Liver (tissue), 9 donors: Measurements from ENCODE around the gene CPNE9. TPM values are rescaled to one million over a fixed set of nuclear protein-coding genes. Genes with fewer than 3 reads are reported as not detected.

Source experiments
- DNase-seq: peaks from one replicate; pipeline ENCODE4 v3.0.0-alpha.2; 2017; ENCODE audit warnings: low spot score
- H3K27ac ChIP-seq, 2 donors: one replicate each; pipeline ENCODE4 v1.7.0; 2013; ENCODE audit warnings: inconsistent platforms in 2 of 2, low read length in 2 of 2, control low read depth in 1 of 2, low read depth in 1 of 2, mild to moderate bottlenecking in 1 of 2
- H3K27me3 ChIP-seq, 4 donors: one replicate each; pipeline versions ENCODE4 v1.6.1 to v1.7.0; 2013; ENCODE audit warnings: low read length in 3 of 4, inconsistent platforms in 1 of 4, mild to moderate bottlenecking in 1 of 4, moderate library complexity in 1 of 4; ENCODE audit not compliant: control insufficient read depth in 4 of 4, insufficient read depth in 4 of 4
- H3K36me3 ChIP-seq, 4 donors: one replicate each; pipeline versions ENCODE4 v1.6.1 to v1.7.0; 2013; ENCODE audit warnings: low read length in 3 of 4, mild to moderate bottlenecking in 3 of 4, low read depth in 1 of 4, moderate library complexity in 1 of 4; ENCODE audit not compliant: control insufficient read depth in 4 of 4, insufficient read depth in 3 of 4
- H3K4me1 ChIP-seq, 4 donors: one replicate each; pipeline versions ENCODE4 v1.6.1 to v1.7.0; 2013; ENCODE audit warnings: low read length in 3 of 4, mild to moderate bottlenecking in 3 of 4, moderate library complexity in 1 of 4; ENCODE audit not compliant: control insufficient read depth in 4 of 4, insufficient read depth in 4 of 4
- H3K4me3 ChIP-seq, 3 donors: one replicate each; pipeline versions ENCODE4 v1.6.1 to v1.7.0; 2013; ENCODE audit warnings: low read length in 3 of 3, control low read depth in 1 of 3, low read depth in 1 of 3, mild to moderate bottlenecking in 1 of 3
- H3K9ac ChIP-seq, 2 donors: one replicate each; pipeline ENCODE4 v1.7.0; 2013; ENCODE audit warnings: low read length in 2 of 2, mild to moderate bottlenecking in 2 of 2, moderate library complexity in 2 of 2, control low read depth in 1 of 2, low read depth in 1 of 2
- H3K9me3 ChIP-seq, 4 donors: one replicate each; pipeline versions ENCODE4 v1.6.1 to v1.7.0; 2013; ENCODE audit warnings: low read length in 3 of 4; ENCODE audit not compliant: control insufficient read depth in 4 of 4
- GABPA ChIP-seq, 2 donors: IDR thresholded peaks in 1 of 2; conservative IDR thresholded peaks in 1 of 2; 2 replicates each; pipeline ENCODE4 v1.6.1; 2016; ENCODE audit warnings: antibody characterized with exemption in 2 of 2, mild to moderate bottlenecking in 1 of 2, moderate library complexity in 1 of 2
- HNF4A ChIP-seq, 2 donors: conservative IDR thresholded peaks; 2 replicates each; pipeline ENCODE4 v1.6.1; 2016; ENCODE audit warnings: antibody characterized with exemption in 2 of 2, mild to moderate bottlenecking in 2 of 2
- HNF4G ChIP-seq: IDR thresholded peaks from 2 replicates; pipeline ENCODE4 v1.6.1; 2016; ENCODE audit warnings: antibody characterized with exemption
- JUND ChIP-seq, 2 donors: IDR thresholded peaks; 2 replicates each; pipeline ENCODE4 v1.6.1; 2016; ENCODE audit warnings: antibody characterized with exemption in 2 of 2
- RAD21 ChIP-seq, 2 donors: IDR thresholded peaks; 2 replicates each; pipeline ENCODE4 v1.6.1; 2016; ENCODE audit warnings: antibody characterized with exemption in 2 of 2, mild to moderate bottlenecking in 2 of 2
- SP1 ChIP-seq: IDR thresholded peaks from 2 replicates; pipeline ENCODE4 v1.6.1; 2018; ENCODE audit warnings: antibody characterized with exemption, mild to moderate bottlenecking
- TAF1 ChIP-seq: conservative IDR thresholded peaks from 2 replicates; pipeline ENCODE4 v1.6.1; 2016; ENCODE audit warnings: antibody characterized with exemption, mild to moderate bottlenecking
- WGBS: extraction: QIAGEN DNeasy Blood & Tissue Kit; methylation state at CpG from one replicate; pipeline ENCODE4 v1.1.7; 2013; 5-methylcytosine and 5-hydroxymethylcytosine counted together
- polyA plus RNA-seq, 2 donors: library from polyadenylated mRNA; stranded (reverse) in 1 of 2; unstranded in 1 of 2; fragments of 200-250 nt in 1 of 2; fragments of >200 nt in 1 of 2; fragmentation: Nextera tagmentation in 1 of 2; extraction: Ambion mirVana in 1 of 2; gene quantifications; one replicate each; pipeline versions ENCODE4 v1.2.1 to v1.2.3, GENCODE V29; 2013 to 2015
- total RNA-seq, 2 donors: library from RNA; depleted of rRNA; stranded (reverse); fragments of >200 nt; gene quantifications; one replicate each; pipeline ENCODE4 v1.2.3, GENCODE V29; 2014
- TF ChIP-seq, protein P1 (sequence below): IDR thresholded peaks from 2 replicates; pipeline ENCODE4 v1.6.1; 2016; ENCODE audit warnings: antibody characterized with exemption
- TF ChIP-seq, protein P2 (sequence below): fragments of 150-350 bp; IDR thresholded peaks from 2 replicates; pipeline ENCODE4 v1.5.1; 2017; ENCODE audit warnings: improper control_type of control experiment, low read depth, low read length; ENCODE audit not compliant: missing input control
- TF ChIP-seq, protein P3 (sequence below): IDR thresholded peaks from 2 replicates; pipeline ENCODE4 v1.6.1; 2016; ENCODE audit warnings: antibody characterized with exemption
- donor health status: healthy.
- donor health status: healthy.
- donor health status: healthy.
- donor health status: healthy.
- donor health status: healthy.

CPNE9 gene
- total and polyA plus RNA-seq, 4 donors, result not detected

DNA sequence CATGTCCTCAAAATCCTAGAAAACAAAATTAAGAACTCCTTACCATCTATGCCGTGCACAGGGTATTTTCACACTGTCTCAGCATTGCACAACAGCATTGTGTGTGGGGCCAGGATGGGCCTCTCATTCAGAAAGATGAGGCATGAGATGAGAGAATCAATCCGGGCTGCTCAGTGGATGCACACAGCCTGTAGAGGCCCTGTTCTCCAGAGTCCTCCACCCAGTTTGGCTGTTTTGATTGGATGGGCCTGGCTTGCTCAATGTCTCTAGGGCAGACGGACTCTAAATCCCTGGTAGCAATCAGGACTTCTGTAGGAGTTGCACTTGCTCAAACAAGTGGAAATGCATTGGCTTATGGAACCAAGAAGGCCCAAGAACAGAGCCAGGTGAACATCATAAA, 20.2 kb upstream of the CPNE9 start:
- TF ChIP-seq TAF1, result no peak
- TF ChIP-seq SP1, result no peak
- TF ChIP-seq, protein P1, sequence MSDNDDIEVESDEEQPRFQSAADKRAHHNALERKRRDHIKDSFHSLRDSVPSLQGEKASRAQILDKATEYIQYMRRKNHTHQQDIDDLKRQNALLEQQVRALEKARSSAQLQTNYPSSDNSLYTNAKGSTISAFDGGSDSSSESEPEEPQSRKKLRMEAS, result no peak
- no peak for TF ChIP-seq RAD21 (IDR thresholded peaks at IDR 0.05)
- no peak for TF ChIP-seq JUND (IDR thresholded peaks at IDR 0.05)
- TF ChIP-seq HNF4A (conservative IDR thresholded peaks at IDR 0.05), result no peak
- TF ChIP-seq, protein P2, sequence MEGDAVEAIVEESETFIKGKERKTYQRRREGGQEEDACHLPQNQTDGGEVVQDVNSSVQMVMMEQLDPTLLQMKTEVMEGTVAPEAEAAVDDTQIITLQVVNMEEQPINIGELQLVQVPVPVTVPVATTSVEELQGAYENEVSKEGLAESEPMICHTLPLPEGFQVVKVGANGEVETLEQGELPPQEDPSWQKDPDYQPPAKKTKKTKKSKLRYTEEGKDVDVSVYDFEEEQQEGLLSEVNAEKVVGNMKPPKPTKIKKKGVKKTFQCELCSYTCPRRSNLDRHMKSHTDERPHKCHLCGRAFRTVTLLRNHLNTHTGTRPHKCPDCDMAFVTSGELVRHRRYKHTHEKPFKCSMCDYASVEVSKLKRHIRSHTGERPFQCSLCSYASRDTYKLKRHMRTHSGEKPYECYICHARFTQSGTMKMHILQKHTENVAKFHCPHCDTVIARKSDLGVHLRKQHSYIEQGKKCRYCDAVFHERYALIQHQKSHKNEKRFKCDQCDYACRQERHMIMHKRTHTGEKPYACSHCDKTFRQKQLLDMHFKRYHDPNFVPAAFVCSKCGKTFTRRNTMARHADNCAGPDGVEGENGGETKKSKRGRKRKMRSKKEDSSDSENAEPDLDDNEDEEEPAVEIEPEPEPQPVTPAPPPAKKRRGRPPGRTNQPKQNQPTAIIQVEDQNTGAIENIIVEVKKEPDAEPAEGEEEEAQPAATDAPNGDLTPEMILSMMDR, result no peak
- no peak for TF ChIP-seq HNF4G
- TF ChIP-seq, protein P3, sequence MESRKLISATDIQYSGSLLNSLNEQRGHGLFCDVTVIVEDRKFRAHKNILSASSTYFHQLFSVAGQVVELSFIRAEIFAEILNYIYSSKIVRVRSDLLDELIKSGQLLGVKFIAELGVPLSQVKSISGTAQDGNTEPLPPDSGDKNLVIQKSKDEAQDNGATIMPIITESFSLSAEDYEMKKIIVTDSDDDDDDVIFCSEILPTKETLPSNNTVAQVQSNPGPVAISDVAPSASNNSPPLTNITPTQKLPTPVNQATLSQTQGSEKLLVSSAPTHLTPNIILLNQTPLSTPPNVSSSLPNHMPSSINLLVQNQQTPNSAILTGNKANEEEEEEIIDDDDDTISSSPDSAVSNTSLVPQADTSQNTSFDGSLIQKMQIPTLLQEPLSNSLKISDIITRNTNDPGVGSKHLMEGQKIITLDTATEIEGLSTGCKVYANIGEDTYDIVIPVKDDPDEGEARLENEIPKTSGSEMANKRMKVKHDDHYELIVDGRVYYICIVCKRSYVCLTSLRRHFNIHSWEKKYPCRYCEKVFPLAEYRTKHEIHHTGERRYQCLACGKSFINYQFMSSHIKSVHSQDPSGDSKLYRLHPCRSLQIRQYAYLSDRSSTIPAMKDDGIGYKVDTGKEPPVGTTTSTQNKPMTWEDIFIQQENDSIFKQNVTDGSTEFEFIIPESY, result no peak
- peaks cover 0 to 11% (median 6%) of the 10 kb centered on the region in 4 donors for H3K4me1 ChIP-seq
- H3K9ac ChIP-seq, result no peak overlapping the region
- H3K36me3 ChIP-seq, result peaks cover 16 to 87% (median 70%) of the 10 kb centered on the region in 4 donors
- no peaks in the 10 kb centered on the region for H3K9me3 ChIP-seq
- 96% methylated on average over 3 of the region's 3 CpGs for WGBS
- no peak overlapping the region for H3K4me3 ChIP-seq
- H3K27me3 ChIP-seq, result no peaks in the 10 kb centered on the region
- no peak for DNase-seq
- no peak overlapping the region for H3K27ac ChIP-seq

DNA sequence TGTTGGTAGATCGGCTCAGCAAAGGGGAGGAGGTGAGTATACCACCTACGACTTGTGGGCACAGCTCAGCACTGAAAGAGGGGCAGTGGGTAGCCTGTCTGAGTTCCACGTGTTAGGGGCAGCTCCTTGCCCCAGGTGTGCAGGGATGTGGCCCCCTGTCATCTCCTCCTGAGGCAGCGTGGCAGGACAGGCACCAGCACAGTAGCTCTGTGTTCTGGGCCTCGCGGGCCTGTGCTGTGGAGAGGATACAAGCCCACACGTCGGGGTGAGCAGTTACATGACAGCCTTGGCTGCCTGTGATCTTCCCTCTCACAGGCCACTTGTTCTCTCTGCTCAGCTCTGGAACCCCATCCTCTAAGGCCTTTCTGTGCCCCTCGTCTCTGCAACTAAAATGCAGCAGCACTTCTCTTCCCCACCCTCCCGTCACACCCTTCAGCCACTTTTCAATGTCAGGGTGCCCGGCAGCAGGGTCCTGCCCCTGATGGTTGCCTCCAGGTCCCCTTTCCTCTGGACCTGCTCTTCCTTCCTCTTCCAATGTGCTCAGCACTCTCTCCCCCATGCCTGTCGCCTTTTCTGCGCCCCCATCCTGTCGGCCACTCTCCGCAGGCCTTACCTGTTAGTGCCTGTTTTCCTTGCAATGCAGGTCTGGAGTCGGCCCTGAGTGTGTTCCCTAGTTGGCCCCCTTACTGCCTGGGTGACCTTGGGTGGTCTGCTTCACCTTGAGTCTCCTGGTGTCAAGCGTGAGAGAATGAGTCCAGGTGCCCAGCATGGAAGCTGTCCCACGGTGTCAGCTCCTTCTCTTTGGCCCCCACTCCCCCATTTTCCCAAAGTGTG, 18.2 kb upstream of the CPNE9 start:
- no peak overlapping the region for H3K4me3 ChIP-seq
- TF ChIP-seq JUND (IDR thresholded peaks at IDR 0.05), result no peak
- no peak for TF ChIP-seq GABPA (IDR thresholded peaks at IDR 0.05 in 1 of 2, conservative IDR thresholded peaks at IDR 0.05 in 1 of 2)
- no peak for TF ChIP-seq HNF4A (conservative IDR thresholded peaks at IDR 0.05)
- TF ChIP-seq TAF1, result no peak
- TF ChIP-seq, protein P3, result no peak
- no peak for DNase-seq
- no peaks in the 10 kb centered on the region for H3K27me3 ChIP-seq
- peaks cover 0 to 11% (median 6%) of the 10 kb centered on the region in 4 donors for H3K4me1 ChIP-seq
- WGBS, result 96% methylated on average over 18 of the region's 18 CpGs
- no peak overlapping the region for H3K27ac ChIP-seq
- peaks cover 24 to 88% (median 70%) of the 10 kb centered on the region in 4 donors for H3K36me3 ChIP-seq
- H3K9ac ChIP-seq, result no peak overlapping the region
- no peaks in the 10 kb centered on the region for H3K9me3 ChIP-seq
